Activated gamma-delta T cell treated with Interleukin-2 at 50 U/mL for 16 hours (primary cell): ENCODE measurements around the gene PGLYRP2.

Source experiments
- DNase-seq: peaks from one replicate; pipeline ENCODE4 v3.0.0-alpha.2; 2020

Gene PGLYRP2

GRCh38 chr19:15453906-15454860, 25.1 kb downstream of the PGLYRP2 start:
- no peak for DNase-seq

- no peak for DNase-seq
Measured at GRCh38 chr19:15453091-15453578, 26.2 kb downstream of the PGLYRP2 start.

GRCh38 chr19:15452111-15453047, 26.9 kb downstream of the PGLYRP2 start:
- DNase-seq = no peak

GRCh38 chr19:15450528-15450890, 28.8 kb downstream of the PGLYRP2 start:
- DNase-seq = no peak

- DNase-seq = peak; percentile 85
Measured at GRCh38 chr19:15449620-15450527, 29.4 kb downstream of the PGLYRP2 start, which contains the start of gene WIZ. Gene WIZ, minus strand, starts transcription at chr19:15449956. Its CDS starts 1,649 bp downstream, at chr19:15448307.

GRCh38 chr19:15448778-15449619, 30.3 kb downstream of the PGLYRP2 start:
- DNase-seq = no peak

- no peak for DNase-seq
Measured at GRCh38 chr19:15448044-15448777, 31.1 kb downstream of the PGLYRP2 start.

GRCh38 chr19:15447057-15447456, 32.2 kb downstream of the PGLYRP2 start:
- no peak for DNase-seq

- DNase-seq = no peak
Measured at GRCh38 chr19:15445807-15446376, 33.4 kb downstream of the PGLYRP2 start.

GRCh38 chr19:15445227-15445605, 34.1 kb downstream of the PGLYRP2 start:
- DNase-seq = no peak

- no peak for DNase-seq
Measured at GRCh38 chr19:15444505-15445226, 34.6 kb downstream of the PGLYRP2 start.

- DNase-seq = no peak
Measured at GRCh38 chr19:15443838-15444237, 35.5 kb downstream of the PGLYRP2 start.

GRCh38 chr19:15443325-15443724, 36.0 kb downstream of the PGLYRP2 start:
- DNase-seq = no peak

- DNase-seq = no peak
Measured at GRCh38 chr19:15442142-15442920, 37.0 kb downstream of the PGLYRP2 start.

- no peak for DNase-seq
Measured at GRCh38 chr19:15441317-15441716, 38.0 kb downstream of the PGLYRP2 start.

- no peak for DNase-seq
Measured at GRCh38 chr19:15439821-15440641, 39.3 kb downstream of the PGLYRP2 start.

GRCh38 chr19:15439078-15439799, 40.1 kb downstream of the PGLYRP2 start:
- no peak for DNase-seq
